Thyroid gland (tissue), 4 donors: ENCODE data around the gene GLB1L3. TPM values are rescaled to one million over a fixed set of nuclear protein-coding genes. Genes with fewer than 3 reads are reported as not detected.
"Not testable (repeated sequence)": the region's sequence is repeated elsewhere in the genome, so short reads cannot be mapped to it uniquely, and the experiment has no call there.

Experiments used
- DNase-seq, 2 donors: peaks; one replicate each; pipeline ENCODE4 v3.0.0-alpha.2; 2019
- H3K27ac ChIP-seq, 3 donors: fragments of 200-600 bp; sonication (generic); 1 replicate in 2 of 3; 2 replicates in 1 of 3; pipeline ENCODE4 v1.5.1; 2016 to 2019; ENCODE audit warnings: mild to moderate bottlenecking in 1 of 3, moderate library complexity in 1 of 3
- H3K27me3 ChIP-seq: fragments of 200-600 bp; sonication (generic); one replicate; pipeline ENCODE4 v1.5.1; 2019
- H3K36me3 ChIP-seq, 2 donors: fragments of 200-600 bp; sonication (generic); one replicate each; pipeline ENCODE4 v1.5.1; 2016 to 2019
- H3K4me1 ChIP-seq, 2 donors: fragments of 200-600 bp; sonication (generic); one replicate each; pipeline ENCODE4 v1.5.1; 2017 to 2019
- H3K4me3 ChIP-seq, 3 donors: fragments of 200-600 bp; sonication (generic); replicated peaks in 1 of 3; 1 replicate in 2 of 3; 2 replicates in 1 of 3; pipeline ENCODE4 v1.5.1; 2016; ENCODE audit warnings: mild to moderate bottlenecking in 1 of 3
- H3K9me3 ChIP-seq: fragments of 200-600 bp; sonication (generic); one replicate; pipeline ENCODE4 v1.5.1; 2017
- CTCF ChIP-seq, 6 experiments: fragments of 200-600 bp in 3 of 6; fragments of 450-650 bp in 3 of 6; sonication (generic) in 3 of 6; IDR thresholded peaks; one replicate each; pipeline ENCODE4 v1.5.1; 2016 to 2019; ENCODE audit warnings: antibody characterized with exemption in 6 of 6, mild to moderate bottlenecking in 2 of 6, inconsistent platforms in 1 of 6, moderate library complexity in 1 of 6
- POLR2A ChIP-seq, 2 donors: fragments of 450-650 bp; IDR thresholded peaks; one replicate each; pipeline ENCODE4 v1.6.1; 2017; ENCODE audit warnings: antibody characterized with exemption in 2 of 2, mild to moderate bottlenecking in 2 of 2, moderate library complexity in 1 of 2
- WGBS, 2 donors: methylation state at CpG; one replicate each; pipeline ENCODE4 v1.1.5; 2017; 5-methylcytosine and 5-hydroxymethylcytosine counted together
- intact Hi-C: fragments of 100-400 bp; cut with DNase I; formaldehyde crosslinking; loops from one replicate; pipeline ENCODE4 v1.15.1; 2023
- total RNA-seq, 4 donors: library from RNA; depleted of rRNA; stranded (reverse); fragments of >200 nt; gene quantifications; one replicate each; pipeline ENCODE4 v1.2.3, GENCODE V29; 2016

Gene GLB1L3
- total RNA-seq, 4 donors from 2014 or later = 0.63 to 2.0 (median 0.94) TPM

DNA sequence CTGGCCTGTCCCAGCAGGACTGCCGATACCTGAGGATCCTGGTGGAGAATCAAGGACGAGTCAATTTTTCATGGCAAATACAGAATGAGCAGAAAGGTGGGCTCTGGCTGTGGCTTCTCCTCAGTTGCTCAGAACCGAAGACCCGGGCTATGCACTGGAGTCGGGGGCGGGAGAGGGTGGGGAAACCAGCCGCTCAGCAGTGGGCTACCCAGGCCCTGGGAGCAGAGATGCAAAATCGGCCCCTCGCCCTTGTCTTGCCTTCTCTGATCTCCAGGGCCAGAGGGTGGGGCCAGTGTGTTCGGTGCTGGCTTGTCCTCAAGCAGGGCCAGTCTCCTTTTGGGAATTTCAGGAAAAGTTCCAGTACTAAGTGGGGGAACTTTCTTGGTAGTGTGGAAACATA, 37.2 kb downstream of the GLB1L3 start:
- H3K27me3 ChIP-seq = no peaks in the 10 kb centered on the region
- 92 to 95% methylated on average over 10 of the region's 10 CpGs for WGBS, 2 donors
- no peak overlapping the region for H3K27ac ChIP-seq
- TF ChIP-seq CTCF (IDR thresholded peaks at IDR 0.05) = no peak
- TF ChIP-seq POLR2A (IDR thresholded peaks at IDR 0.05) = no peak
- H3K4me1 ChIP-seq = no peaks in the 10 kb centered on the region
- intact Hi-C loops = no loop called here
- no peaks in the 10 kb centered on the region for H3K9me3 ChIP-seq
- no peaks in the 10 kb centered on the region for H3K36me3 ChIP-seq
- DNase-seq = no peak
- no peak overlapping the region for H3K4me3 ChIP-seq

DNA sequence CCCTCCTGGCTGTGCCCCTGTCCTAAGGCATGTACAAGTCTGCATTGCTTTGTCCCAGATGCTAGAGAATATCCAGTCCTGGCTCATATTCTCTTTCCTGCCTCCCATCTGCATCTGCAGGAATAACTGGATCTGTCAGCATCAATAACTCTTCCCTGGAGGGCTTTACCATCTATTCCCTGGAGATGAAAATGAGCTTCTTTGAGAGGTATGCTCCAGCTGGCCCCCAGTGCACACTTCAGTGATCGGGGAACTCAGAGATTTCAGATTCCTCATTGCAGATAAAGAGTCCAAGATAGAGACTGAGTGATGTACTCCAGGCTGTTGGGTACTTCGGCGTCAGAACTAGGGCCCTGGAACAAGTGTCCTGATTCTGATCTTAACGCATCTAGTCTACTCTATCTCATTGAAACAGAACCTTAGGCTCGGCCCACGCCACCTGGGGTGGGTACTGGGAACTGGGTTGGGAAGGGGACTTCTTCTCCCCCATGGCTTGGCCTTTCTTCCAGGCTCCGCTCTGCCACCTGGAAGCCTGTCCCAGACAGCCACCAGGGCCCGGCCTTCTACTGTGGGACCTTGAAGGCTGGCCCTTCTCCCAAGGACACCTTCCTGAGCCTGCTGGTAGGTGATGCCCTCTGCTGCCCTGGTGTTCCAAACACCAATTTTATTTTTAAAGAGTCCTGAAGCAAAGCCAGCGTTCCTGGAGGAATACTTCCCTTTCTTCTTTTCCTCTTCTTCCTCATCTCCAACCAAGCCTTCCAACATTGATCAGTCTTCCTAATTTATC, 37.8 kb downstream of the GLB1L3 start:
- Histone ChIP-seq H3K27ac (no peak overlapping the region), H3K9me3 (no peaks in the 10 kb centered on the region)
- whole genome bisulfite sequencing, 2 donors = 88 to 89% methylated on average over 9 of the region's 9 CpGs

GRCh38 chr11:134317103-134317502, 40.9 kb downstream of the GLB1L3 start:
- Histone ChIP-seq H3K36me3 (no peaks in the 10 kb centered on the region), H3K4me3 (no peak overlapping the region), H3K27ac (no peak overlapping the region), H3K4me1 (no peaks in the 10 kb centered on the region), H3K9me3 (no peaks in the 10 kb centered on the region), H3K27me3 (no peaks in the 10 kb centered on the region)
- no peak for DNase-seq
- intact Hi-C loops = no loop called here
- WGBS, 2 donors = 95 to 96% methylated on average over 3 of the region's 3 CpGs
- TF ChIP-seq POLR2A (IDR thresholded peaks at IDR 0.05) (no peak), CTCF (IDR thresholded peaks at IDR 0.05) (no peak)

More for the DNA sequence above, 37.8 kb downstream of the GLB1L3 start:
- Histone ChIP-seq H3K36me3 (no peaks in the 10 kb centered on the region), H3K4me3 (no peak overlapping the region), H3K27me3 (no peaks in the 10 kb centered on the region), H3K4me1 (no peaks in the 10 kb centered on the region)
- no peak for DNase-seq
- TF ChIP-seq CTCF (IDR thresholded peaks at IDR 0.05) (no peak), POLR2A (IDR thresholded peaks at IDR 0.05) (no peak)
- intact Hi-C loops = no loop called here

DNA sequence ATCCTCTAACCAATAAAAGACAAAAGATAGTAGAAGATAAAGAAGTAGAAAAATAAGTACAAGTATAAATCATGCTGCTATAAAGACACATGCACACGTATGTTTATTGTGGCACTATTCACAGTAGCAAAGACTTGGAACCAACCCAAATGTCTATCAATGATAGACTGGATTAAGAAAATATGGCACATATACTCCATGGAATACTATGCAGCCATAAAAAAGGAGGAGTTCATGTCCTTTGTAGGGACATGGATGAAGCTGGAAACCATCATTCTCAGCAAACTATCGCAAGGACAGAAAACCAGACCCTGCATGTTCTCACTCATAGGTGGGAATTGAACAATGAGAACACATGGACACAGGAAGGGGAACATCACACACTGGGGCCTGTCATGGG, 45.2 kb downstream of the GLB1L3 start:
- H3K36me3 ChIP-seq, H3K27ac ChIP-seq, intact Hi-C loops, H3K9me3 ChIP-seq, H3K27me3 ChIP-seq, DNase-seq, H3K4me1 ChIP-seq, H3K4me3 ChIP-seq: not testable (repeated sequence)
- 88 to 91% methylated on average over 2 of the region's 2 CpGs for WGBS, 2 donors

- no peak overlapping the region for H3K27ac ChIP-seq
- intact Hi-C loops = no loop called here
- no peak for TF ChIP-seq POLR2A (IDR thresholded peaks at IDR 0.05)
- TF ChIP-seq CTCF (IDR thresholded peaks at IDR 0.05) = no peak
- H3K4me3 ChIP-seq = no peak overlapping the region
- H3K9me3 ChIP-seq = no peaks in the 10 kb centered on the region
- H3K4me1 ChIP-seq = no peaks in the 10 kb centered on the region
- no peaks in the 10 kb centered on the region for H3K36me3 ChIP-seq
- DNase-seq = no peak
- no peaks in the 10 kb centered on the region for H3K27me3 ChIP-seq
- 87 to 94% methylated on average over 4 of the region's 4 CpGs for WGBS, 2 donors
Measured at GRCh38 chr11:134322553-134322952, 46.4 kb downstream of the GLB1L3 start.
